GM04504 (cell line): Measurements from ENCODE around the gene RIC8B.

Experiments
- DNase-seq: peaks from one replicate; pipeline ENCODE4 v3.0.0-alpha.2; 2012; ENCODE audit warnings: low read depth

RIC8B gene

GRCh38 chr12:106758349-106759110 lies 16.0 kb upstream of the RIC8B start:
- no peak for DNase-seq

GRCh38 chr12:106759526-106760183 lies 14.8 kb upstream of the RIC8B start:
- DNase-seq = no peak

GRCh38 chr12:106760184-106760531 lies 14.3 kb upstream of the RIC8B start:
- DNase-seq = no peak

GRCh38 chr12:106764220-106764619 lies 10.3 kb upstream of the RIC8B start:
- no peak for DNase-seq

- no peak for DNase-seq
Observed at GRCh38 chr12:106764738-106765137, 9.7 kb upstream of the RIC8B start.

GRCh38 chr12:106766393-106766826 lies 8.1 kb upstream of the RIC8B start:
- no peak for DNase-seq

- no peak for DNase-seq
Observed at GRCh38 chr12:106767206-106767605, 7.3 kb upstream of the RIC8B start.

- DNase-seq = no peak
Observed at GRCh38 chr12:106767954-106768822, 6.3 kb upstream of the RIC8B start.

- no peak for DNase-seq
Observed at GRCh38 chr12:106769078-106769477, 5.4 kb upstream of the RIC8B start.

- no peak for DNase-seq
Observed at GRCh38 chr12:106769546-106769945, 4.9 kb upstream of the RIC8B start.

GRCh38 chr12:106771425-106771824 lies 3.1 kb upstream of the RIC8B start:
- no peak for DNase-seq

GRCh38 chr12:106773286-106774004 lies 1.0 kb upstream of the RIC8B start:
- DNase-seq = no peak

- DNase-seq = no peak
Observed at GRCh38 chr12:106774808-106775524, 484 bp downstream of the RIC8B start.

- DNase-seq = no peak
Observed at GRCh38 chr12:106776897-106777296, 2.4 kb downstream of the RIC8B start.

GRCh38 chr12:106780010-106780631 lies 5.6 kb downstream of the RIC8B start:
- no peak for DNase-seq

- no peak for DNase-seq
Observed at GRCh38 chr12:106782619-106783018, 8.1 kb downstream of the RIC8B start.

- DNase-seq = no peak
Observed at GRCh38 chr12:106783515-106783914, 9.0 kb downstream of the RIC8B start.

GRCh38 chr12:106790020-106790419 lies 15.5 kb downstream of the RIC8B start:
- no peak for DNase-seq

GRCh38 chr12:106791531-106791930 lies 17.0 kb downstream of the RIC8B start:
- no peak for DNase-seq

- DNase-seq = no peak
Observed at GRCh38 chr12:106794369-106794768, 19.9 kb downstream of the RIC8B start.

- no peak for DNase-seq
Observed at GRCh38 chr12:106801167-106801708, 26.8 kb downstream of the RIC8B start.
